PC-9 (cell line): ENCODE results near the gene MAGI2.

Source experiments
- EZH2 ChIP-seq: fragments of 200-600 bp; sonication (generic); IDR thresholded peaks from 2 replicates; pipeline ENCODE4 v1.8.0; 2017; ENCODE audit warnings: antibody characterized with exemption, low read depth
- TF ChIP-seq, protein P1 (sequence below): fragments of 200-600 bp; sonication (generic); conservative IDR thresholded peaks from 2 replicates; pipeline ENCODE4 v1.6.1; 2017; ENCODE audit warnings: mixed run types, antibody characterized with exemption, mild to moderate bottlenecking, moderate library complexity

DNA sequence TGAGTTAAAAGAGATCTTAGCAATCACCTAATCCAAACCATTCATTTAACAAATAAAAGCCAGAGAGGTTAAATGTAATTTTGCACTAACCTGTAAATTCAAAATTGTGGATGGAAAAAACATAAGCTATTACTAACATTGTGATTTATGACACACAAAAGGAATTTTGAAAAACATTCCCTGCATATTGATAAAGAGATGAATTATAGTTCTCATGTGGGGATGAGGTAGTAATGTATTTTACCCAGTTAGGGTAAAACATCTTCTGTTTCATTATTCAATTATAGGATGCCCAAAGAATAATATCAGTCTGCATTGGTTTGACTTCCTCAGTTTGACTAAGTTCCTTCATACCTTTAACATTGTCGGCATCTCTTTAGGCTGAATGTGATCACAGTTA, 1093.6 kb downstream of the MAGI2 start:
- TF ChIP-seq, protein P1, sequence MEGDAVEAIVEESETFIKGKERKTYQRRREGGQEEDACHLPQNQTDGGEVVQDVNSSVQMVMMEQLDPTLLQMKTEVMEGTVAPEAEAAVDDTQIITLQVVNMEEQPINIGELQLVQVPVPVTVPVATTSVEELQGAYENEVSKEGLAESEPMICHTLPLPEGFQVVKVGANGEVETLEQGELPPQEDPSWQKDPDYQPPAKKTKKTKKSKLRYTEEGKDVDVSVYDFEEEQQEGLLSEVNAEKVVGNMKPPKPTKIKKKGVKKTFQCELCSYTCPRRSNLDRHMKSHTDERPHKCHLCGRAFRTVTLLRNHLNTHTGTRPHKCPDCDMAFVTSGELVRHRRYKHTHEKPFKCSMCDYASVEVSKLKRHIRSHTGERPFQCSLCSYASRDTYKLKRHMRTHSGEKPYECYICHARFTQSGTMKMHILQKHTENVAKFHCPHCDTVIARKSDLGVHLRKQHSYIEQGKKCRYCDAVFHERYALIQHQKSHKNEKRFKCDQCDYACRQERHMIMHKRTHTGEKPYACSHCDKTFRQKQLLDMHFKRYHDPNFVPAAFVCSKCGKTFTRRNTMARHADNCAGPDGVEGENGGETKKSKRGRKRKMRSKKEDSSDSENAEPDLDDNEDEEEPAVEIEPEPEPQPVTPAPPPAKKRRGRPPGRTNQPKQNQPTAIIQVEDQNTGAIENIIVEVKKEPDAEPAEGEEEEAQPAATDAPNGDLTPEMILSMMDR, result no peak
- TF ChIP-seq EZH2, result no peak
